Uterus (tissue), 4 donors: Measurements from ENCODE around the gene CLDN14. TPM values are rescaled to one million over a fixed set of nuclear protein-coding genes. Genes with fewer than 3 reads are reported as not detected.
A peak's percentile ranks its signal among the peaks of the same experiment; 100 is the strongest.

Experiments
- DNase-seq, 2 donors: peaks; one replicate each; pipeline ENCODE4 v3.0.0-alpha.2; 2019 to 2020
- H3K27ac ChIP-seq, 2 donors: fragments of 200-600 bp; sonication (generic); 1 replicate in 1 of 2; 2 replicates in 1 of 2; pipeline ENCODE4 v1.5.1; 2016 to 2018
- H3K27me3 ChIP-seq, 2 donors: fragments of 200-600 bp; sonication (generic); one replicate each; pipeline ENCODE4 v1.5.1; 2018 to 2019; ENCODE audit warnings: control low read depth in 1 of 2
- H3K36me3 ChIP-seq, 2 donors: fragments of 200-600 bp; sonication (generic); one replicate each; pipeline ENCODE4 v1.5.1; 2019; ENCODE audit warnings: control low read depth in 1 of 2
- H3K4me1 ChIP-seq, 2 donors: fragments of 200-600 bp; sonication (generic); one replicate each; pipeline ENCODE4 v1.5.1; 2018 to 2019; ENCODE audit warnings: control low read depth in 1 of 2
- H3K4me3 ChIP-seq, 2 donors: fragments of 200-600 bp; sonication (generic); 1 replicate in 1 of 2; 2 replicates in 1 of 2; pipeline ENCODE4 v1.5.1; 2018 to 2019; ENCODE audit warnings: mild to moderate bottlenecking in 1 of 2
- H3K9me3 ChIP-seq, 2 donors: fragments of 200-600 bp; sonication (generic); one replicate each; pipeline ENCODE4 v1.5.1; 2019; ENCODE audit warnings: control low read depth in 1 of 2
- POLR2A ChIP-seq, 2 donors: fragments of 450-650 bp; IDR thresholded peaks; one replicate each; pipeline ENCODE4 v1.6.1; 2016; ENCODE audit warnings: antibody characterized with exemption in 2 of 2, mild to moderate bottlenecking in 1 of 2, moderate library complexity in 1 of 2
- intact Hi-C: fragments of 100-400 bp; cut with DNase I; formaldehyde crosslinking; loops from one replicate; pipeline ENCODE4 v1.15.1; 2023; ENCODE audit warnings: low total_unique reads
- total RNA-seq, 4 donors: library from RNA; depleted of rRNA in 3 of 4; stranded (reverse); fragments of >200 nt in 3 of 4; gene quantifications; one replicate each; pipeline versions ENCODE4 v1.1.0 to v1.2.4, GENCODE V29; 2014 to 2023
- TF ChIP-seq, protein P1 (sequence below), 4 experiments: fragments of 200-600 bp in 2 of 4; fragments of 450-650 bp in 2 of 4; sonication (generic) in 2 of 4; IDR thresholded peaks; one replicate each; pipeline ENCODE4 v1.5.1; 2016 to 2019; ENCODE audit warnings: antibody characterized with exemption in 4 of 4, mild to moderate bottlenecking in 2 of 4, moderate library complexity in 1 of 4
- donor health status: DM: yes; HTN: yes; CAD: no.

Gene CLDN14
- total RNA-seq, 4 donors from 2014 or later, result not detected

DNA sequence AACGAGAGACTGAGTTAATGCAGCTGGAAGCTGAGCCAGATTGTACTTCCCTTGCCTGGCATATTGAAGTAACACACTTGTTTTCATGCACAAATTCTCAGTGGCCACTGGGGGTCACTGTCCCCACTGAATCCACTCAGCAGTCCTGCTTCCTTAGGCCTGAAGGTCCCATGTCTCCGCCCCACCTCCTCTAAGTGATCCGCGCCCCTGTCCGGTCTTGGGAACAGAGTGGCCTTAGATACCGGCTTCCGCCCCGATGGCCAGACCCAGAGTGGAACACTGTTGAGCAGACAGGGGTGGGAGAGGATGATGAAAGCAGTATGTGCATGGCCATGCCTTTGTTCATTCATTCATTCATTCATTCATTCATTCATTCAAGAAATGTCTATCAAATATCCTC lies 59.9 kb downstream of the CLDN14 start:
- no peaks in the 10 kb centered on the region for H3K27me3 ChIP-seq
- H3K36me3 ChIP-seq, result no peaks in the 10 kb centered on the region
- intact Hi-C loops, result no loop called here
- no peaks in the 10 kb centered on the region for H3K4me1 ChIP-seq
- TF ChIP-seq, protein P1, sequence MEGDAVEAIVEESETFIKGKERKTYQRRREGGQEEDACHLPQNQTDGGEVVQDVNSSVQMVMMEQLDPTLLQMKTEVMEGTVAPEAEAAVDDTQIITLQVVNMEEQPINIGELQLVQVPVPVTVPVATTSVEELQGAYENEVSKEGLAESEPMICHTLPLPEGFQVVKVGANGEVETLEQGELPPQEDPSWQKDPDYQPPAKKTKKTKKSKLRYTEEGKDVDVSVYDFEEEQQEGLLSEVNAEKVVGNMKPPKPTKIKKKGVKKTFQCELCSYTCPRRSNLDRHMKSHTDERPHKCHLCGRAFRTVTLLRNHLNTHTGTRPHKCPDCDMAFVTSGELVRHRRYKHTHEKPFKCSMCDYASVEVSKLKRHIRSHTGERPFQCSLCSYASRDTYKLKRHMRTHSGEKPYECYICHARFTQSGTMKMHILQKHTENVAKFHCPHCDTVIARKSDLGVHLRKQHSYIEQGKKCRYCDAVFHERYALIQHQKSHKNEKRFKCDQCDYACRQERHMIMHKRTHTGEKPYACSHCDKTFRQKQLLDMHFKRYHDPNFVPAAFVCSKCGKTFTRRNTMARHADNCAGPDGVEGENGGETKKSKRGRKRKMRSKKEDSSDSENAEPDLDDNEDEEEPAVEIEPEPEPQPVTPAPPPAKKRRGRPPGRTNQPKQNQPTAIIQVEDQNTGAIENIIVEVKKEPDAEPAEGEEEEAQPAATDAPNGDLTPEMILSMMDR (IDR thresholded peaks at IDR 0.05), result peak; percentile 53 to 76 (median 64)
- TF ChIP-seq POLR2A (IDR thresholded peaks at IDR 0.05), result no peak
- DNase-seq, result peak; percentile 70 to 72
- no peaks in the 10 kb centered on the region for H3K9me3 ChIP-seq
- H3K27ac ChIP-seq, result no peak overlapping the region
- H3K4me3 ChIP-seq, result no peak overlapping the region

DNA sequence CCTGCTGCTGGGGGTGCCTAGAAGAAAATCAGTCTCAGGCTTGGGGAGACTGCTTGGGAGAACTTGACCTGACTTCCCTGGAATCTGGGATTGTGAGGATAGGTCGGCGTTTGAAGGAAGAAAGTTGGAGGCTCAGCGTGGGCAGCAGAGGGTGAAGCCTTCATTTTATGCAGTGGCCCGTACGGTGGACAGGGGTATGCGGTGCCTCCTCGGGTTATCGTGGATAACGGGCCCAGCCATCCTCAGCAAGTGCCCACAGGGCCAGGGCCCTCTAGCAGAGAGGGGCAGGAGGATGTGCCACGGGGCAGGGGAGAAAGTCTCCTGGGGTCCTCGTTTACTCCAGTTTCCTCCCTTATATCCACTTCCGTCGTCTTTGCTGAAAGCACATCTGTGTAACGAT lies 60.7 kb downstream of the CLDN14 start:
- intact Hi-C loops, result no loop called here
- no peaks in the 10 kb centered on the region for H3K4me1 ChIP-seq

DNA sequence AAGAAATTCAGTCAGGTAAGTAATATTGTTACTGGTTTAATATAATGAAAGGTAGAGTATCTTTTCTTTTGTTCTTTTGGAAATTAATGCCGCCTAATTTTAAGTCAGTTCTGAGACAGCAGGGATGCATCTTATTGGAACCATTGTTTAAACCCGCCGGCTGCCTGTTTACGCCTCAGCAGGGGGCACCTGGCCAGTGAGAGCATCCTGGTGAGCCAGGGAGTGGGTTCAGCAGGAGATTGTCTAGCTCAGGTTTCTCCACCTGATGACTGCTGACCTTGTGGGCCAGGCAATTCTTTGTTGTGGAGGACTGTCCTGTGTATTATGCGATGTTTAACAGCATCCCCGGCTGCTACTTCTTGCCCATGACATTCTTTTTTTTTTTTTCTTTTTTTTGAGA lies 64.5 kb downstream of the CLDN14 start:
- TF ChIP-seq, protein P1 (IDR thresholded peaks at IDR 0.05), result no peak
- no peak for TF ChIP-seq POLR2A (IDR thresholded peaks at IDR 0.05)
- H3K4me1 ChIP-seq, result no peaks in the 10 kb centered on the region
- H3K27ac ChIP-seq, result no peak overlapping the region
- H3K9me3 ChIP-seq, result no peaks in the 10 kb centered on the region
- H3K4me3 ChIP-seq, result no peak overlapping the region
- H3K36me3 ChIP-seq, result no peaks in the 10 kb centered on the region
- intact Hi-C loops, result no loop called here
- no peak for DNase-seq
- H3K27me3 ChIP-seq, result no peaks in the 10 kb centered on the region

More for the DNA sequence above, 60.7 kb downstream of the CLDN14 start:
- Histone ChIP-seq H3K36me3 (no peaks in the 10 kb centered on the region), H3K27ac (no peak overlapping the region), H3K4me3 (no peak overlapping the region), H3K27me3 (no peaks in the 10 kb centered on the region), H3K9me3 (no peaks in the 10 kb centered on the region)
- no peak for DNase-seq
- no peak for TF ChIP-seq POLR2A (IDR thresholded peaks at IDR 0.05)
- TF ChIP-seq, protein P1 (IDR thresholded peaks at IDR 0.05), result no peak

DNA sequence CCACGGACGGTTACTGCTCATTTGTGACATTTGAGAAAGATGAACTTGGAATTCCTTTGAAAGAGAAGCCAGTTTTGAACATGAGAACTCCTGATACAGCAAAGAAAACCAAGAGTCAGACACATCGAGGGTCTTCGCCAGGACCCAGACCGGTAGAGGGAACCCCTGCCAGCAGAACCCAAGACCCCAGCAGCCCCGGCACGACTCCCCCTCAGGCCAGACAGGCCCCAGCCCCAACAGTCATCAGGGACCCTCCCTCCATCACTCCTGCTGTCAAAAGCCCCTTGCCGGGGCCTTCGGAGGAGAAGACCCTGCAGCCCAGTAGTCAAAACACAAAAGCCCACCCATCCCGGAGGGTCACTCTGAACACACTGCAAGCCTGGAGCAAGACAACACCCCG lies 67.0 kb downstream of the CLDN14 start:
- Histone ChIP-seq H3K9me3 (no peaks in the 10 kb centered on the region), H3K36me3 (no peaks in the 10 kb centered on the region), H3K4me1 (no peaks in the 10 kb centered on the region), H3K27ac (no peak overlapping the region), H3K27me3 (no peaks in the 10 kb centered on the region), H3K4me3 (no peak overlapping the region)
- TF ChIP-seq POLR2A (IDR thresholded peaks at IDR 0.05), result no peak
- TF ChIP-seq, protein P1 (IDR thresholded peaks at IDR 0.05), result no peak
- DNase-seq, result no peak
- intact Hi-C loops, result no loop called here

DNA sequence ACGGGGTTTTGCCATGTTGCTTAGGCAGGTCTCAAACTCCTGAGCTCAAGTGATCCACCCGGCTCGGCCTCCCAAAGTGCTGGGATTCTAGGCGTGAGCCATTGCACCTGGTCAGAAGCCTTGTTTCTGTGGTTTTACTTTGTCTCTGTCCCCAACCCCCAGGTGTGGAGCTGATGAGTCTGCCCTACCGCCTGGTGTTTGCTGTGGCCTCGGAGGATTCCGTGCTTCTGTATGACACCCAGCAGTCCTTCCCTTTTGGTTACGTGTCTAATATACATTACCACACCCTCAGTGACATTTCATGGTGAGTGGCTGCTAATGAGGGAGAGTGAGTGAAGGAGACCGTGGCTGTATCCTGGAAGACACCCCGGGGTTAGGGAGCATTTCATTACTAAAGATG lies 68.6 kb downstream of the CLDN14 start:
- H3K27me3 ChIP-seq, result no peaks in the 10 kb centered on the region
- no peaks in the 10 kb centered on the region for H3K36me3 ChIP-seq
- H3K27ac ChIP-seq, result no peak overlapping the region
- TF ChIP-seq, protein P1 (IDR thresholded peaks at IDR 0.05), result no peak
- no peak for TF ChIP-seq POLR2A (IDR thresholded peaks at IDR 0.05)
- no peaks in the 10 kb centered on the region for H3K4me1 ChIP-seq
- no peak overlapping the region for H3K4me3 ChIP-seq
- intact Hi-C loops, result no loop called here
- no peaks in the 10 kb centered on the region for H3K9me3 ChIP-seq
- no peak for DNase-seq

Other genes with a start within 250 kb of the CLDN14 start
- 10 to 100 TPM; 23.3 to 95.1 (median 59.4) TPM for gene MORC3, start 159.9 kb downstream of the CLDN14 start, total RNA-seq
- gene CHAF1B, start 94.7 kb downstream of the CLDN14 start, total RNA-seq, result 1 to 10 TPM in 3 of 4 donors, under 1 TPM in 1; under 0.01 to 3.9 (median 2.2) TPM
- gene SIM2, start 219.0 kb upstream of the CLDN14 start, total RNA-seq, result under 1 TPM in 2 of 4 donors, not detected in 2; 0.21 to 0.59 TPM